Astrocyte of the cerebellum (primary cell): ENCODE data around the gene CHD6.

Experiments
- DNase-seq: peaks from one replicate; pipeline ENCODE4 v3.0.0-alpha.2; 2011; ENCODE audit warnings: low read depth
- H3K4me3 ChIP-seq: 2 replicates; pipeline ENCODE4 v1.5.1; 2011; ENCODE audit warnings: mild to moderate bottlenecking, low read depth, low read length, moderate library complexity
- in situ Hi-C: cut with HindIII; loops from 2 replicates; pipeline ENCODE4 v1.10.0; 2017; ENCODE audit warnings: low sequenced_read_pairs
- TF ChIP-seq, protein P1 (sequence below): IDR thresholded peaks from 2 replicates; pipeline ENCODE4 v1.5.1; 2012; ENCODE audit warnings: low read length, low read depth, moderate library complexity, mild to moderate bottlenecking; ENCODE audit errors: missing control alignments

The CHD6 gene

DNA sequence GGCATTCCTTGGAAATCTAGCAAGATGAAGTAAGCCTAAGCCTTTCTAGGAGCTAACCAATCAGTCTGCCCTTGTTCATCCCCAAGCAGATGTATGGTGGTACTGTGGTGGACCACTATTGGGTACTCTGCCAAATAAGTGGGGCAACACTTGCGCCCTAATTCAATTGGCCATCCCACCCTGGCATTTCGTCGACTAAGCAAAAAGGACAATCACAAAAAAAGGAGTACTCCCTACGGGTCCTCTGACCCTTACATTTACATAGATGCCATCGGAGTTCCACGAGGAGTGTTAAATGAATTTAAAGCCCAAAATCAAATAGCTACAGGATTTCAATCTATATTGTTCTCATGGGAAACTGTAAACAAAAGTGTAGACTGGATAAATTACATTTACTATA, 19.5 kb downstream of the CHD6 start:
- no peak for DNase-seq
- in situ Hi-C loops = no loop called here
- no peak overlapping the region for H3K4me3 ChIP-seq
- TF ChIP-seq, protein P1, sequence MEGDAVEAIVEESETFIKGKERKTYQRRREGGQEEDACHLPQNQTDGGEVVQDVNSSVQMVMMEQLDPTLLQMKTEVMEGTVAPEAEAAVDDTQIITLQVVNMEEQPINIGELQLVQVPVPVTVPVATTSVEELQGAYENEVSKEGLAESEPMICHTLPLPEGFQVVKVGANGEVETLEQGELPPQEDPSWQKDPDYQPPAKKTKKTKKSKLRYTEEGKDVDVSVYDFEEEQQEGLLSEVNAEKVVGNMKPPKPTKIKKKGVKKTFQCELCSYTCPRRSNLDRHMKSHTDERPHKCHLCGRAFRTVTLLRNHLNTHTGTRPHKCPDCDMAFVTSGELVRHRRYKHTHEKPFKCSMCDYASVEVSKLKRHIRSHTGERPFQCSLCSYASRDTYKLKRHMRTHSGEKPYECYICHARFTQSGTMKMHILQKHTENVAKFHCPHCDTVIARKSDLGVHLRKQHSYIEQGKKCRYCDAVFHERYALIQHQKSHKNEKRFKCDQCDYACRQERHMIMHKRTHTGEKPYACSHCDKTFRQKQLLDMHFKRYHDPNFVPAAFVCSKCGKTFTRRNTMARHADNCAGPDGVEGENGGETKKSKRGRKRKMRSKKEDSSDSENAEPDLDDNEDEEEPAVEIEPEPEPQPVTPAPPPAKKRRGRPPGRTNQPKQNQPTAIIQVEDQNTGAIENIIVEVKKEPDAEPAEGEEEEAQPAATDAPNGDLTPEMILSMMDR = no peak

- no peak overlapping the region for H3K4me3 ChIP-seq
- DNase-seq = no peak
- TF ChIP-seq, protein P1 = no peak
- in situ Hi-C loops = no loop called here
Measured at GRCh38 chr20:41594514-41595322, 23.5 kb downstream of the CHD6 start.

- TF ChIP-seq, protein P1 = no peak
- DNase-seq = no peak
- H3K4me3 ChIP-seq = no peak overlapping the region
- in situ Hi-C loops = no loop called here
Measured at GRCh38 chr20:41592516-41593216, 25.5 kb downstream of the CHD6 start.

GRCh38 chr20:41587956-41588355, 30.2 kb downstream of the CHD6 start:
- no peak overlapping the region for H3K4me3 ChIP-seq
- peak; percentile 68 for DNase-seq
- TF ChIP-seq, protein P1 = no peak
- in situ Hi-C loops = no loop called here

GRCh38 chr20:41587523-41587922, 30.7 kb downstream of the CHD6 start:
- no peak overlapping the region for H3K4me3 ChIP-seq
- in situ Hi-C loops = no loop called here
- TF ChIP-seq, protein P1 = no peak
- no peak for DNase-seq

- in situ Hi-C loops = no loop called here
- TF ChIP-seq, protein P1 = no peak
- DNase-seq = no peak
- H3K4me3 ChIP-seq = no peak overlapping the region
Measured at GRCh38 chr20:41586772-41587171, 31.4 kb downstream of the CHD6 start.
